Epithelial cell of proximal tubule (primary cell): ENCODE measurements around the gene ANKRD55. TPM values are rescaled to one million over a fixed set of nuclear protein-coding genes. Genes with fewer than 3 reads are reported as not detected.

Experiments used
- DNase-seq: peaks from one replicate; pipeline ENCODE4 v3.0.0-alpha.2; 2011; ENCODE audit warnings: low read depth
- H3K4me3 ChIP-seq: 2 replicates; pipeline ENCODE4 v1.5.1; 2011; ENCODE audit warnings: low read depth, mild to moderate bottlenecking, low read length
- CTCF ChIP-seq: conservative IDR thresholded peaks from 2 replicates; pipeline ENCODE4 v1.5.1; 2012; ENCODE audit warnings: low read depth, mild to moderate bottlenecking, low read length
- total RNA-seq: library from RNA; depleted of rRNA; stranded (reverse); fragments of >200 nt; gene quantifications from 2 replicates; pipeline ENCODE4 v1.2.3, GENCODE V29; 2015

The ANKRD55 gene
- not detected in 2 replicates for total RNA-seq

GRCh38 chr5:56233230-56233629 is at the start of gene ANKRD55:
Gene ANKRD55, minus strand, starts transcription at chr5:56233330. Its CDS starts 417 bp downstream, at chr5:56232913.
- no peak for DNase-seq
- no peak for TF ChIP-seq CTCF

GRCh38 chr5:56282216-56282615 is 49.1 kb upstream of the ANKRD55 start:
- no peak overlapping the region for H3K4me3 ChIP-seq
- TF ChIP-seq CTCF = no peak
- no peak for DNase-seq

More at GRCh38 chr5:56233230-56233629, at the start of gene ANKRD55:
- no peak within 1 kb of the TSS for H3K4me3 ChIP-seq

GRCh38 chr5:56281489-56282165 is 48.5 kb upstream of the ANKRD55 start:
- no peak for TF ChIP-seq CTCF
- DNase-seq = no peak
- no peak overlapping the region for H3K4me3 ChIP-seq

GRCh38 chr5:56279979-56280378 is 46.8 kb upstream of the ANKRD55 start:
- no peak for TF ChIP-seq CTCF
- no peak overlapping the region for H3K4me3 ChIP-seq
- DNase-seq = peak; percentile 85

- TF ChIP-seq CTCF = no peak
- H3K4me3 ChIP-seq = no peak overlapping the region
- no peak for DNase-seq
Measured at GRCh38 chr5:56279291-56279690, 46.2 kb upstream of the ANKRD55 start.

- TF ChIP-seq CTCF = no peak
- no peak overlapping the region for H3K4me3 ChIP-seq
- peak; percentile 90 for DNase-seq
Measured at GRCh38 chr5:56278335-56278753, 45.2 kb upstream of the ANKRD55 start.

GRCh38 chr5:56277573-56277972 is 44.4 kb upstream of the ANKRD55 start:
- no peak for DNase-seq
- TF ChIP-seq CTCF = no peak
- H3K4me3 ChIP-seq = no peak overlapping the region
